GM23338 (cell line): ENCODE data around the gene CCDC174. TPM values are rescaled to one million over a fixed set of nuclear protein-coding genes. Genes with fewer than 3 reads are reported as not detected.

Experiments
- ATAC-seq: fragments of 200-7000 bp; cut with Tn5 transposase; 3 replicates; pipeline ENCODE4 v1.9.1; 2020
- DNase-seq: peaks from one replicate; pipeline ENCODE4 v3.0.0-alpha.2; 2015; ENCODE audit warnings: low spot score
- H2AFZ ChIP-seq: fragments of 200-600 bp; sonication (generic); 2 replicates; pipeline ENCODE4 v1.8.0; 2016; ENCODE audit warnings: antibody characterized with exemption, mild to moderate bottlenecking, moderate library complexity
- H3F3A ChIP-seq: fragments of 200-600 bp; sonication (generic); replicated peaks from 2 replicates; pipeline ENCODE4 v1.8.0; 2017; ENCODE audit warnings: antibody characterized with exemption, mixed run types, low read depth
- H3K27ac ChIP-seq: fragments of 200-600 bp; sonication (generic); 2 replicates; pipeline ENCODE4 v1.6.1; 2016; ENCODE audit warnings: low read depth
- H3K27me3 ChIP-seq: fragments of 200-600 bp; sonication (generic); 2 replicates; pipeline ENCODE4 v1.8.0; 2016; ENCODE audit warnings: mild to moderate bottlenecking, mixed run types, moderate library complexity; ENCODE audit not compliant: insufficient read depth
- H3K36me3 ChIP-seq: fragments of 200-600 bp; sonication (generic); 2 replicates; pipeline ENCODE4 v1.8.0; 2016; ENCODE audit warnings: mild to moderate bottlenecking; ENCODE audit not compliant: insufficient read depth
- H3K4me1 ChIP-seq: fragments of 200-600 bp; sonication (generic); 2 replicates; pipeline ENCODE4 v1.8.0; 2016; ENCODE audit warnings: mild to moderate bottlenecking, moderate library complexity; ENCODE audit not compliant: insufficient read depth
- H3K4me2 ChIP-seq: fragments of 200-600 bp; sonication (generic); 2 replicates; pipeline ENCODE4 v1.7.1; 2017; ENCODE audit warnings: mixed run types
- H3K4me3 ChIP-seq: fragments of 200-600 bp; sonication (generic); 2 replicates; pipeline ENCODE4 v1.6.1; 2016; ENCODE audit warnings: mixed run types
- H3K79me2 ChIP-seq: fragments of 200-600 bp; sonication (generic); replicated peaks from 2 replicates; pipeline ENCODE4 v1.8.0; 2017; ENCODE audit warnings: mild to moderate bottlenecking; ENCODE audit not compliant: insufficient read depth
- H3K9me2 ChIP-seq: fragments of 200-600 bp; sonication (generic); 2 replicates; pipeline ENCODE4 v1.8.0; 2017; ENCODE audit not compliant: insufficient read depth
- H4K20me1 ChIP-seq: fragments of 200-600 bp; sonication (generic); replicated peaks from 2 replicates; pipeline ENCODE4 v1.8.0; 2017; ENCODE audit warnings: mild to moderate bottlenecking; ENCODE audit not compliant: insufficient read depth
- H3K27ac Mint-ChIP-seq: 2 replicates; pipeline ENCODE4 v1.8.0; 2020; ENCODE audit warnings: inconsistent platforms, mild to moderate bottlenecking, moderate library complexity, mixed read lengths
- H3K27me3 Mint-ChIP-seq: 3 replicates; pipeline ENCODE4 v1.8.0; 2022; ENCODE audit warnings: low read depth, mild to moderate bottlenecking, moderate library complexity, mixed read lengths, inconsistent platforms; ENCODE audit not compliant: insufficient read depth, poor library complexity
- H3K36me3 Mint-ChIP-seq: 3 replicates; pipeline ENCODE4 v1.8.0; 2021; ENCODE audit warnings: low read depth, mild to moderate bottlenecking, inconsistent platforms, moderate library complexity, mixed read lengths
- H3K4me1 Mint-ChIP-seq: 3 replicates; pipeline ENCODE4 v1.8.0; 2020; ENCODE audit warnings: mild to moderate bottlenecking, inconsistent platforms, mixed read lengths
- H3K4me3 Mint-ChIP-seq: 3 replicates; pipeline ENCODE4 v1.8.0; 2021; ENCODE audit warnings: moderate library complexity, mild to moderate bottlenecking, inconsistent platforms, mixed read lengths
- H3K9me3 Mint-ChIP-seq: 3 replicates; pipeline ENCODE4 v1.8.0; 2020; ENCODE audit warnings: moderate library complexity, mild to moderate bottlenecking, inconsistent platforms, mixed read lengths
- CREB1 ChIP-seq: fragments of 250-450 bp; sonication (Bioruptor Pico); IDR thresholded peaks from 2 replicates; pipeline ENCODE4 v1.5.0; 2020; ENCODE audit warnings: low read depth, mild to moderate bottlenecking, moderate library complexity
- EZH2 ChIP-seq: fragments of 200-600 bp; sonication (generic); IDR thresholded peaks from one replicate; pipeline ENCODE4 v1.8.0; 2017; ENCODE audit warnings: antibody characterized with exemption, mild to moderate bottlenecking, low read depth; ENCODE audit not compliant: unreplicated experiment
- EZH2phosphoT487 ChIP-seq: fragments of 200-600 bp; sonication (generic); IDR thresholded peaks from one replicate; pipeline ENCODE4 v1.8.1; 2018; ENCODE audit warnings: antibody characterized with exemption; ENCODE audit not compliant: unreplicated experiment
- POLR2AphosphoS5 ChIP-seq: IDR thresholded peaks from 2 replicates; pipeline ENCODE4 v1.6.1; 2016; ENCODE audit warnings: antibody characterized with exemption, low read depth
- ZNF331 ChIP-seq: fragments of 250-450 bp; sonication (Bioruptor Pico); IDR thresholded peaks from 2 replicates; pipeline ENCODE4 v1.5.0; 2020; ENCODE audit warnings: low read depth, mild to moderate bottlenecking, moderate library complexity
- polyA plus RNA-seq: library from polyadenylated mRNA; unstranded; fragments of >200 nt; fragmentation: Nextera tagmentation; extraction: Ambion mirVana; gene quantifications from 2 replicates; pipeline ENCODE4 v1.2.1, GENCODE V29; 2016
- total RNA-seq: library from RNA; depleted of rRNA; stranded (reverse); fragments of >200 nt; shearing (Covaris generic); gene quantifications from 2 replicates; pipeline ENCODE4 v1.2.3, GENCODE V29; 2014
- TF ChIP-seq, protein P1 (sequence below): fragments of 250-450 bp; sonication (Bioruptor Pico); IDR thresholded peaks from 2 replicates; pipeline ENCODE4 v1.5.0; 2020; ENCODE audit warnings: mild to moderate bottlenecking, moderate library complexity
- TF ChIP-seq, protein P2 (sequence below): IDR thresholded peaks from 2 replicates; pipeline ENCODE4 v1.6.1; 2016; ENCODE audit warnings: antibody characterized with exemption
- TF ChIP-seq, protein P3 (sequence below): IDR thresholded peaks from one replicate; pipeline ENCODE4 v1.6.1; 2018; ENCODE audit warnings: antibody characterized with exemption; ENCODE audit not compliant: unreplicated experiment

The CCDC174 gene
- total and polyA plus RNA-seq, 2 experiments from 2014 or later = 11.2 to 46.3 TPM

DNA sequence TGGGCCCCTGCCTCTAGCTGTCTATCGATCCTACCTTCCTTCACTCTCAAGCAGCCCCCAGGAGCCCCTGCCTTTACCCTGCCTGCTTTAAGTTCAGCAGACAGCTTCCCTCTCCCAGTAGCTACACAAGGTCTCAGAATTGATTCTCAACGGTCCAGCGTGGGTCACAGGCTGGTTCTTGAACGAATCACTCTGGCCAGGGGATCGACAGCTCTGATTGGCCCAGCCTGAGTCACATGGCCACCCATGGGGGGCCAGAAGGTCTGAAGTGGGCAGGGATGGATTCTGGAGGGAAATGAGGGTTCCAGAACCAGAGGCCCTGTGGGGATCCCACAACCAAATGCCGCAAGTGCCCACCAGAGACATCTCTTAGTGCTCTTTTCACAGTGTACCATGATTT is 23.7 kb upstream of the CCDC174 start (continued):
- TF ChIP-seq, protein P1, sequence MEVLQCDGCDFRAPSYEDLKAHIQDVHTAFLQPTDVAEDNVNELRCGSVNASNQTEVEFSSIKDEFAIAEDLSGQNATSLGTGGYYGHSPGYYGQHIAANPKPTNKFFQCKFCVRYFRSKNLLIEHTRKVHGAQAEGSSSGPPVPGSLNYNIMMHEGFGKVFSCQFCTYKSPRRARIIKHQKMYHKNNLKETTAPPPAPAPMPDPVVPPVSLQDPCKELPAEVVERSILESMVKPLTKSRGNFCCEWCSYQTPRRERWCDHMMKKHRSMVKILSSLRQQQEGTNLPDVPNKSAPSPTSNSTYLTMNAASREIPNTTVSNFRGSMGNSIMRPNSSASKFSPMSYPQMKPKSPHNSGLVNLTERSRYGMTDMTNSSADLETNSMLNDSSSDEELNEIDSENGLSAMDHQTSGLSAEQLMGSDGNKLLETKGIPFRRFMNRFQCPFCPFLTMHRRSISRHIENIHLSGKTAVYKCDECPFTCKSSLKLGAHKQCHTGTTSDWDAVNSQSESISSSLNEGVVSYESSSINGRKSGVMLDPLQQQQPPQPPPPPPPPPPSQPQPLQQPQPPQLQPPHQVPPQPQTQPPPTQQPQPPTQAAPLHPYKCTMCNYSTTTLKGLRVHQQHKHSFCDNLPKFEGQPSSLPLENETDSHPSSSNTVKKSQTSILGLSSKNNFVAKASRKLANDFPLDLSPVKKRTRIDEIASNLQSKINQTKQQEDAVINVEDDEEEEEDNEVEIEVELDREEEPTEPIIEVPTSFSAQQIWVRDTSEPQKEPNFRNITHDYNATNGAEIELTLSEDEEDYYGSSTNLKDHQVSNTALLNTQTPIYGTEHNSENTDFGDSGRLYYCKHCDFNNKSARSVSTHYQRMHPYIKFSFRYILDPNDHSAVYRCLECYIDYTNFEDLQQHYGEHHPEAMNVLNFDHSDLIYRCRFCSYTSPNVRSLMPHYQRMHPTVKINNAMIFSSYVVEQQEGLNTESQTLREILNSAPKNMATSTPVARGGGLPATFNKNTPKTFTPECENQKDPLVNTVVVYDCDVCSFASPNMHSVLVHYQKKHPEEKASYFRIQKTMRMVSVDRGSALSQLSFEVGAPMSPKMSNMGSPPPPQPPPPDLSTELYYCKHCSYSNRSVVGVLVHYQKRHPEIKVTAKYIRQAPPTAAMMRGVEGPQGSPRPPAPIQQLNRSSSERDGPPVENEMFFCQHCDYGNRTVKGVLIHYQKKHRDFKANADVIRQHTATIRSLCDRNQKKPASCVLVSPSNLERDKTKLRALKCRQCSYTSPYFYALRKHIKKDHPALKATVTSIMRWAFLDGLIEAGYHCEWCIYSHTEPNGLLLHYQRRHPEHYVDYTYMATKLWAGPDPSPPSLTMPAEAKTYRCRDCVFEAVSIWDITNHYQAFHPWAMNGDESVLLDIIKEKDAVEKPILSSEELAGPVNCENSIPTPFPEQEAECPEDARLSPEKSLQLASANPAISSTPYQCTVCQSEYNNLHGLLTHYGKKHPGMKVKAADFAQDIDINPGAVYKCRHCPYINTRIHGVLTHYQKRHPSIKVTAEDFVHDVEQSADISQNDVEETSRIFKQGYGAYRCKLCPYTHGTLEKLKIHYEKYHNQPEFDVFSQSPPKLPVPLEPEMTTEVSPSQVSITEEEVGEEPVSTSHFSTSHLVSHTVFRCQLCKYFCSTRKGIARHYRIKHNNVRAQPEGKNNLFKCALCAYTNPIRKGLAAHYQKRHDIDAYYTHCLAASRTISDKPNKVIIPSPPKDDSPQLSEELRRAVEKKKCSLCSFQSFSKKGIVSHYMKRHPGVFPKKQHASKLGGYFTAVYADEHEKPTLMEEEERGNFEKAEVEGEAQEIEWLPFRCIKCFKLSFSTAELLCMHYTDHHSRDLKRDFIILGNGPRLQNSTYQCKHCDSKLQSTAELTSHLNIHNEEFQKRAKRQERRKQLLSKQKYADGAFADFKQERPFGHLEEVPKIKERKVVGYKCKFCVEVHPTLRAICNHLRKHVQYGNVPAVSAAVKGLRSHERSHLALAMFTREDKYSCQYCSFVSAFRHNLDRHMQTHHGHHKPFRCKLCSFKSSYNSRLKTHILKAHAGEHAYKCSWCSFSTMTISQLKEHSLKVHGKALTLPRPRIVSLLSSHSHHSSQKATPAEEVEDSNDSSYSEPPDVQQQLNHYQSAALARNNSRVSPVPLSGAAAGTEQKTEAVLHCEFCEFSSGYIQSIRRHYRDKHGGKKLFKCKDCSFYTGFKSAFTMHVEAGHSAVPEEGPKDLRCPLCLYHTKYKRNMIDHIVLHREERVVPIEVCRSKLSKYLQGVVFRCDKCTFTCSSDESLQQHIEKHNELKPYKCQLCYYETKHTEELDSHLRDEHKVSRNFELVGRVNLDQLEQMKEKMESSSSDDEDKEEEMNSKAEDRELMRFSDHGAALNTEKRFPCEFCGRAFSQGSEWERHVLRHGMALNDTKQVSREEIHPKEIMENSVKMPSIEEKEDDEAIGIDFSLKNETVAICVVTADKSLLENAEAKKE = no peak
- TF ChIP-seq POLR2AphosphoS5 (no peak), ZNF331 (CRISPR knock-in tag) (no peak), EZH2 (no peak), CREB1 (no peak)
- TF ChIP-seq, protein P2, sequence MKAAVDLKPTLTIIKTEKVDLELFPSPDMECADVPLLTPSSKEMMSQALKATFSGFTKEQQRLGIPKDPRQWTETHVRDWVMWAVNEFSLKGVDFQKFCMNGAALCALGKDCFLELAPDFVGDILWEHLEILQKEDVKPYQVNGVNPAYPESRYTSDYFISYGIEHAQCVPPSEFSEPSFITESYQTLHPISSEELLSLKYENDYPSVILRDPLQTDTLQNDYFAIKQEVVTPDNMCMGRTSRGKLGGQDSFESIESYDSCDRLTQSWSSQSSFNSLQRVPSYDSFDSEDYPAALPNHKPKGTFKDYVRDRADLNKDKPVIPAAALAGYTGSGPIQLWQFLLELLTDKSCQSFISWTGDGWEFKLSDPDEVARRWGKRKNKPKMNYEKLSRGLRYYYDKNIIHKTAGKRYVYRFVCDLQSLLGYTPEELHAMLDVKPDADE = no peak

DNA sequence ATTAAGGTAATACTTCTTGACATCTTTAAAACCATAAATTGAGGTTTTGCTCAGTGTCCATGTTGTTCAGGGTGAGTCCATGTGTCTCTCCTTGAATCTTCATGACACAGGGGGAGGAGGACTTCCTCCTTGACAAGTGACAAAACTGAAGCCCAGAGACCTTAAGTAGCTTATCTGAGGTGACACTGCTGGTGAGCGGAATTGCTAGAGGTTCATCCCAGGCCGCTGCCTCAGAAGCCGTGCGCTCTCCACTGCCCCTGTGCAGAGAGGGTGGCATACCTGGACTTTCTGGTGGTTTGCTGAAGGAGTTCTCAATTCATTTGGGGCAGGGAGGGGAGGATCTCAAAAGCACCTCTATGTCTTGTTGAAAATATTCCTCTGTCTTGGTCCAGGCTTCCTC is 23.2 kb upstream of the CCDC174 start:
- TF ChIP-seq, protein P3, sequence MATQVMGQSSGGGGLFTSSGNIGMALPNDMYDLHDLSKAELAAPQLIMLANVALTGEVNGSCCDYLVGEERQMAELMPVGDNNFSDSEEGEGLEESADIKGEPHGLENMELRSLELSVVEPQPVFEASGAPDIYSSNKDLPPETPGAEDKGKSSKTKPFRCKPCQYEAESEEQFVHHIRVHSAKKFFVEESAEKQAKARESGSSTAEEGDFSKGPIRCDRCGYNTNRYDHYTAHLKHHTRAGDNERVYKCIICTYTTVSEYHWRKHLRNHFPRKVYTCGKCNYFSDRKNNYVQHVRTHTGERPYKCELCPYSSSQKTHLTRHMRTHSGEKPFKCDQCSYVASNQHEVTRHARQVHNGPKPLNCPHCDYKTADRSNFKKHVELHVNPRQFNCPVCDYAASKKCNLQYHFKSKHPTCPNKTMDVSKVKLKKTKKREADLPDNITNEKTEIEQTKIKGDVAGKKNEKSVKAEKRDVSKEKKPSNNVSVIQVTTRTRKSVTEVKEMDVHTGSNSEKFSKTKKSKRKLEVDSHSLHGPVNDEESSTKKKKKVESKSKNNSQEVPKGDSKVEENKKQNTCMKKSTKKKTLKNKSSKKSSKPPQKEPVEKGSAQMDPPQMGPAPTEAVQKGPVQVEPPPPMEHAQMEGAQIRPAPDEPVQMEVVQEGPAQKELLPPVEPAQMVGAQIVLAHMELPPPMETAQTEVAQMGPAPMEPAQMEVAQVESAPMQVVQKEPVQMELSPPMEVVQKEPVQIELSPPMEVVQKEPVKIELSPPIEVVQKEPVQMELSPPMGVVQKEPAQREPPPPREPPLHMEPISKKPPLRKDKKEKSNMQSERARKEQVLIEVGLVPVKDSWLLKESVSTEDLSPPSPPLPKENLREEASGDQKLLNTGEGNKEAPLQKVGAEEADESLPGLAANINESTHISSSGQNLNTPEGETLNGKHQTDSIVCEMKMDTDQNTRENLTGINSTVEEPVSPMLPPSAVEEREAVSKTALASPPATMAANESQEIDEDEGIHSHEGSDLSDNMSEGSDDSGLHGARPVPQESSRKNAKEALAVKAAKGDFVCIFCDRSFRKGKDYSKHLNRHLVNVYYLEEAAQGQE = no peak
- no peak for TF ChIP-seq EZH2phosphoT487
- no peak for ATAC-seq
- no peak overlapping the region for H3K4me2 ChIP-seq
- H3K27ac ChIP-seq = no peak overlapping the region
- no peak overlapping the region for H3K27ac Mint-ChIP-seq
- no peaks in the 10 kb centered on the region for H3K9me3 Mint-ChIP-seq
- H3F3A ChIP-seq = no peaks in the 10 kb centered on the region
- H3K36me3 ChIP-seq = no peaks in the 10 kb centered on the region
- no peaks in the 10 kb centered on the region for H3K79me2 ChIP-seq
- no peak overlapping the region for H3K4me3 Mint-ChIP-seq
- H4K20me1 ChIP-seq = no peaks in the 10 kb centered on the region
- no peak overlapping the region for H2AFZ ChIP-seq
- no peaks in the 10 kb centered on the region for H3K9me2 ChIP-seq
- H3K4me1 Mint-ChIP-seq = peaks cover 22% of the 10 kb centered on the region
- H3K27me3 ChIP-seq = no peaks in the 10 kb centered on the region
- no peak overlapping the region for H3K4me3 ChIP-seq
- DNase-seq = no peak
- peaks cover 6% of the 10 kb centered on the region for H3K27me3 Mint-ChIP-seq
- 0 out of 2 replicates have a peak, but pooled peaks cover 8% of the 10 kb centered on the region for H3K4me1 ChIP-seq
- H3K36me3 Mint-ChIP-seq = no peaks in the 10 kb centered on the region
